ENCODE measurements around the gene SPZ1.

GRCh38 chr5:80319702-80320101 is at the start of gene SPZ1:
- TF ChIP-seq, protein P1, sequence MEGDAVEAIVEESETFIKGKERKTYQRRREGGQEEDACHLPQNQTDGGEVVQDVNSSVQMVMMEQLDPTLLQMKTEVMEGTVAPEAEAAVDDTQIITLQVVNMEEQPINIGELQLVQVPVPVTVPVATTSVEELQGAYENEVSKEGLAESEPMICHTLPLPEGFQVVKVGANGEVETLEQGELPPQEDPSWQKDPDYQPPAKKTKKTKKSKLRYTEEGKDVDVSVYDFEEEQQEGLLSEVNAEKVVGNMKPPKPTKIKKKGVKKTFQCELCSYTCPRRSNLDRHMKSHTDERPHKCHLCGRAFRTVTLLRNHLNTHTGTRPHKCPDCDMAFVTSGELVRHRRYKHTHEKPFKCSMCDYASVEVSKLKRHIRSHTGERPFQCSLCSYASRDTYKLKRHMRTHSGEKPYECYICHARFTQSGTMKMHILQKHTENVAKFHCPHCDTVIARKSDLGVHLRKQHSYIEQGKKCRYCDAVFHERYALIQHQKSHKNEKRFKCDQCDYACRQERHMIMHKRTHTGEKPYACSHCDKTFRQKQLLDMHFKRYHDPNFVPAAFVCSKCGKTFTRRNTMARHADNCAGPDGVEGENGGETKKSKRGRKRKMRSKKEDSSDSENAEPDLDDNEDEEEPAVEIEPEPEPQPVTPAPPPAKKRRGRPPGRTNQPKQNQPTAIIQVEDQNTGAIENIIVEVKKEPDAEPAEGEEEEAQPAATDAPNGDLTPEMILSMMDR (IDR thresholded peaks at IDR 0.05; ENCODE audit: insufficient read depth, low read length) = no peak
- TF ChIP-seq POLR2AphosphoS5 (IDR thresholded peaks at IDR 0.05; ENCODE audit: low read depth) (no peak), REST (IDR thresholded peaks at IDR 0.05; ENCODE audit: insufficient replicate concordance, low read depth) (no peak)
